AG09309 (cell line): ENCODE results near the gene GJB4.

Experiments
- DNase-seq: peaks from one replicate; pipeline ENCODE4 v3.0.0-alpha.2; 2010; ENCODE audit warnings: low read depth
- H3K4me3 ChIP-seq: 2 replicates; pipeline ENCODE4 v1.5.1; 2011; ENCODE audit warnings: mild to moderate bottlenecking, low read depth, low read length, moderate library complexity; ENCODE audit not compliant: control insufficient read depth
- TF ChIP-seq, protein P1 (sequence below): IDR thresholded peaks from 2 replicates; pipeline ENCODE4 v1.5.1; 2011; ENCODE audit warnings: mild to moderate bottlenecking, low read depth, low read length, inconsistent platforms; ENCODE audit not compliant: insufficient read depth, control insufficient read depth; ENCODE audit errors: missing control alignments

The GJB4 gene

DNA sequence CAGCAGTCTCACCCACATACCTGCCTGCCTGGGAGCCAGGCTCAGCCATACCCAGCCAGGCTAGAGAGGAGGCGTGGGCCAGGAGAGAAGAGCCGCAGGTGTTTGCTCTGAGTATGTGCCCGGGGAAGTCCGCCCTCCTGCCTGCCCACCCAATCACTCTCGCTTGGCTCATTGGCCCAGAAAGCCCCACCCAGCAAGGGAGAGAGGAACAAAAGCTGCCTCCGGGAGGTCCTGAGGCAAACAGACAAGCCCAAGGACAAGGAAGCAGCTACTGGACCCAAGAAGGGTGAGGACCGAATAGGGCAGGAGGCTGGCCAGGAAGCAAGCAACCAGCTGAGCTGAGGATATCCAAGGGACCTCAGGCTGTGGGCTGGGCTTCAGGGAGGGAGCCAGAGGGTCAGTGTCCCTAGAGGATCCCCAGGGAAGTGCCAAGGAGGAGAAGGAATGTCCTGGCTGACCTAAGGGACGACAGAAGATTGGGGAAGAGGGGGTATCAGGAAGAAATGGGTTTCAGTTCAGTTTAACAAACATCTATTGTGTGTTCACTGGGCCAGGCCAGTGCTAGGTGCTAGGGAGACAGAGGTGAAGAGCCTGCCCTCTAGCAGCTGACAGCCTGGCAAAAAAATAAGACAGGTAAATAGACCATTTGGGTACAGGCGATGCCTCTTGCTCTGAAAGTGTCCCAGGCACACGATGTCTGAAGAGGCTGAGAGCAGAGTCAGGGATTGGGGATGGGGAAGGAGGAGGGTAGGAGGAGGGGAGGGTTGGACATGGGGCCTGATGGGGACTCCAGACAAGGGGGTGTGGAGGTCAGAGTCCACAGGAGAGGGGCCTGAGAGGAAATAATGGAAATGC, at the start of gene GJB4:
Gene GJB4, plus strand, starts transcription at position 238 of the 855 bp plus-strand sequence. CDS start 1,515 bp downstream, outside the sequence.
- no peak for DNase-seq

GRCh38 chr1:34710812-34711211, 48.7 kb upstream of the GJB4 start:
- H3K4me3 ChIP-seq: no peak overlapping the region
- TF ChIP-seq, protein P1, sequence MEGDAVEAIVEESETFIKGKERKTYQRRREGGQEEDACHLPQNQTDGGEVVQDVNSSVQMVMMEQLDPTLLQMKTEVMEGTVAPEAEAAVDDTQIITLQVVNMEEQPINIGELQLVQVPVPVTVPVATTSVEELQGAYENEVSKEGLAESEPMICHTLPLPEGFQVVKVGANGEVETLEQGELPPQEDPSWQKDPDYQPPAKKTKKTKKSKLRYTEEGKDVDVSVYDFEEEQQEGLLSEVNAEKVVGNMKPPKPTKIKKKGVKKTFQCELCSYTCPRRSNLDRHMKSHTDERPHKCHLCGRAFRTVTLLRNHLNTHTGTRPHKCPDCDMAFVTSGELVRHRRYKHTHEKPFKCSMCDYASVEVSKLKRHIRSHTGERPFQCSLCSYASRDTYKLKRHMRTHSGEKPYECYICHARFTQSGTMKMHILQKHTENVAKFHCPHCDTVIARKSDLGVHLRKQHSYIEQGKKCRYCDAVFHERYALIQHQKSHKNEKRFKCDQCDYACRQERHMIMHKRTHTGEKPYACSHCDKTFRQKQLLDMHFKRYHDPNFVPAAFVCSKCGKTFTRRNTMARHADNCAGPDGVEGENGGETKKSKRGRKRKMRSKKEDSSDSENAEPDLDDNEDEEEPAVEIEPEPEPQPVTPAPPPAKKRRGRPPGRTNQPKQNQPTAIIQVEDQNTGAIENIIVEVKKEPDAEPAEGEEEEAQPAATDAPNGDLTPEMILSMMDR: no peak
- DNase-seq: no peak

More for the DNA sequence above, at the start of gene GJB4:
- H3K4me3 ChIP-seq: no peak within 1 kb of the TSS
- TF ChIP-seq, protein P1: no peak

GRCh38 chr1:34711485-34711884, 48.1 kb upstream of the GJB4 start:
- TF ChIP-seq, protein P1: no peak
- H3K4me3 ChIP-seq: no peak overlapping the region
- no peak for DNase-seq

DNA sequence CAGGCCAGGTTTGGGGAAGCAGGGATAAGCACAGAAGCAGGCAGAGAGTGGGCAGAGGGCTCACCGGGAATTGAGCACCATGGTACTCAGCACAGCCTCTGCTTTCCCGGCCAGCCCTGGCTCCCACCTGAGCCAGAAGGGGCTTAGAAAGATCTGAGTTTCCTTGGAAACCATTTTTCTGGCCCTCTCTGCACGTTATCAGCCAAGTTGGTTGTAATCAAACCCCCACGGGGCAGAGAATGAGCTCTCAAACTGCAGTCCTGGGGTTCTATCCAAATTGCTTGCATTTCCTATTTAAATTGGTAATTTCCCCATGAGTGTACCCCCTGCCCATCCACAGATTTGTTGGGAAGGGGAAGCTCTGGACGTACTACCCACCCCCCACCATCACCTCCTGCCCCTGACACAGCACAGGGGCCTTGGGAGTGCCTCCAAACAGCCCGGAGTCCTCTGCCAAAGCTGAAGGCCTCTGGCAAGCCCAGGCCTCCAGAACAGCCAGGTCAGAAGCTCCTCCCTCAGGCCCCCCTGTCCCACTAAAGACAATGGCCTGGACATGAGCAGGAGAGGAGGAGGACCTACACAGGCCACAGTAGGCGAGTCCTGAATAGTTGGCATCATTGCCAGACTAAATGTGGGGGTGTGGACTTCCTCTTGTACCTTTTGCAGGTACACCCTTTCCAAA, 47.4 kb upstream of the GJB4 start:
- TF ChIP-seq, protein P1: no peak

DNA sequence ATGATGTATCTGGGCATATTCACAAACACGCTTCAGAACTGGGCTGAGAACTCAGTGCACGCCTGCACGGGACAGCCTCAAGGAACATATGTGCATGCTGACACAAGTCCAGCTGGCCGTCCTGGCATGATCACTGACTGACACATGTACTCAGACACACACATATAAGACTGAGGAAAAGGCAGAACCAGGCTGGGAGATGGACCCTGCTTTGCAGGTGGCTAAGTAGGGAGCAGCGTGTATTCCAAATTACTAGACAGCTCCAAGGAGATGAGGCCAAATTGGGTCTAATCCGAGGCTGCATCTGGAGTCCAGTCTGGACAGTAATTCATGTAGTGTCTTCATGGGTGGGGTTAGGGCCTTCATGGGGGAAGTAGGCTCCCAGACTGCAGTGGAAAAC, 46.1 kb upstream of the GJB4 start:
- H3K4me3 ChIP-seq: no peak overlapping the region
- no peak for DNase-seq
- TF ChIP-seq, protein P1: no peak

More for the DNA sequence above, 47.4 kb upstream of the GJB4 start:
- no peak for DNase-seq
- no peak overlapping the region for H3K4me3 ChIP-seq

- TF ChIP-seq, protein P1: no peak
- no peak for DNase-seq
- H3K4me3 ChIP-seq: no peak overlapping the region
Measured at GRCh38 chr1:34714386-34714785, 45.2 kb upstream of the GJB4 start.
